K562 (cell line): ENCODE data around the gene ADGRG4. TPM values are rescaled to one million over a fixed set of nuclear protein-coding genes. Genes with fewer than 3 reads are reported as not detected.
A peak's percentile ranks its signal among the peaks of the same experiment; 100 is the strongest.

Experiments
- ATAC-seq: fragments of 200-7000 bp; cut with Tn5 transposase; 3 replicates; pipeline ENCODE4 v1.9.1; 2020; ENCODE audit warnings: moderate library complexity
- BruUV-seq: library from RNA; stranded (reverse); fragments of 400-500 nt; replicated peaks from 2 replicates; lab custom pipeline; 2021; lab: Mats Ljungman, UMichigan
- CTCF ChIA-PET: fragments of 300-600 bp; formaldehyde crosslinking; extraction: SDS; loops from one replicate; lab custom pipeline; 2021; ENCODE audit warnings: low intra/inter-chr PET ratio; lab: Yijun Ruan, JAX
- POLR2A ChIA-PET: fragments of 300-600, 350-650 bp; sonication (Branson Sonifier 250); formaldehyde crosslinking; extraction: SDS; loops from one replicate; lab custom pipeline; 2021; ENCODE audit warnings: antibody characterized with exemption, inconsistent platforms; lab: Yijun Ruan, JAX
- DNase-seq, 4 experiments: peaks; one replicate each; pipeline versions ENCODE4 v3.0.0 to v3.0.0-alpha.2; 2011 to 2018; ENCODE audit warnings: low spot score in 3 of 4, mixed read lengths in 3 of 4; ENCODE audit errors: extremely low read depth in 1 of 4
- FAIRE-seq: peaks from 2 replicates; lab custom pipeline; 2011; peaks lifted over from hg19 to GRCh38; lab: Jason Lieb, UNC
- H2AFZ ChIP-seq: 2 replicates; pipeline ENCODE4 v1.6.0; 2011; ENCODE audit warnings: low read depth, low read length, control low read depth, inconsistent platforms
- H3K27ac ChIP-seq: fragments of 200-600 bp; 3 replicates; pipeline ENCODE4 v1.8.0; 2011; ENCODE audit warnings: low read depth, mild to moderate bottlenecking, control low read depth, inconsistent platforms, low read length, moderate library complexity, mixed read lengths; ENCODE audit errors: extremely low read depth
- H3K27me3 ChIP-seq, 2 experiments: fragments of 300-600 bp in 1 of 2; 2 replicates in 1 of 2; 3 replicates in 1 of 2; pipeline versions ENCODE4 v1.6.0 to v1.8.0; 2011; ENCODE audit warnings: inconsistent platforms in 2 of 2, low read length in 2 of 2, mild to moderate bottlenecking in 1 of 2, mixed read lengths in 1 of 2, moderate library complexity in 1 of 2; ENCODE audit not compliant: control insufficient read depth in 2 of 2, insufficient read depth in 2 of 2
- H3K36me3 ChIP-seq: fragments of 300-600 bp; 3 replicates; pipeline ENCODE4 v1.8.0; 2011; ENCODE audit warnings: mild to moderate bottlenecking, low read length, inconsistent platforms; ENCODE audit not compliant: control insufficient read depth, insufficient read depth
- H3K4me1 ChIP-seq, 2 experiments: fragments of 200-600 bp in 1 of 2; replicated peaks in 1 of 2; 2 replicates in 1 of 2; 3 replicates in 1 of 2; pipeline versions ENCODE4 v1.5.1 to v1.8.0; 2011; ENCODE audit warnings: inconsistent platforms in 2 of 2, low read length in 2 of 2, mild to moderate bottlenecking in 1 of 2, mixed read lengths in 1 of 2, moderate library complexity in 1 of 2; ENCODE audit not compliant: control insufficient read depth in 2 of 2, insufficient read depth in 2 of 2
- H3K4me2 ChIP-seq: 2 replicates; pipeline ENCODE4 v1.6.1; 2011; ENCODE audit warnings: low read length, control low read depth, inconsistent platforms, mixed read lengths; ENCODE audit not compliant: insufficient read depth
- H3K4me3 ChIP-seq: fragments of 200-600 bp; sonication (generic), shearing (Covaris generic); 2 replicates; pipeline ENCODE4 v1.5.1; 2016; ENCODE audit warnings: control low read depth, inconsistent platforms
- H3K79me2 ChIP-seq: fragments of 200-600 bp; 3 replicates; pipeline ENCODE4 v1.8.0; 2011; ENCODE audit warnings: low read length, inconsistent platforms; ENCODE audit not compliant: control insufficient read depth, insufficient read depth
- H3K9ac ChIP-seq, 2 experiments: 2 replicates each; pipeline versions ENCODE4 v1.6.0 to v1.6.1; 2011; ENCODE audit warnings: low read depth in 2 of 2, low read length in 2 of 2, control low read depth in 1 of 2, inconsistent platforms in 1 of 2, mild to moderate bottlenecking in 1 of 2, mixed read lengths in 1 of 2; ENCODE audit not compliant: insufficient read depth in 1 of 2
- H3K9me1 ChIP-seq: one replicate; pipeline ENCODE4 v1.6.0; 2011; ENCODE audit warnings: inconsistent platforms, mild to moderate bottlenecking, low read length, moderate library complexity; ENCODE audit not compliant: control insufficient read depth, insufficient read depth
- H3K9me3 ChIP-seq: replicated peaks from 2 replicates; pipeline ENCODE4 v1.5.1; 2011; ENCODE audit warnings: low read depth, low read length, inconsistent platforms; ENCODE audit not compliant: control insufficient read depth, insufficient read depth
- H4K20me1 ChIP-seq: replicated peaks from 2 replicates; pipeline ENCODE4 v1.6.1; 2011; ENCODE audit warnings: low read length, inconsistent platforms, mixed read lengths; ENCODE audit not compliant: control insufficient read depth, insufficient read depth
- CCNT2 ChIP-seq: IDR thresholded peaks from 2 replicates; pipeline ENCODE4 v1.6.1; 2011; ENCODE audit warnings: borderline replicate concordance, low read depth, mild to moderate bottlenecking, moderate library complexity, mixed read lengths, low read length; ENCODE audit not compliant: insufficient read length; ENCODE audit errors: extremely low read depth
- CTCF ChIP-seq, 3 experiments: IDR thresholded peaks in 2 of 3; conservative IDR thresholded peaks in 1 of 3; 2 replicates each; pipeline ENCODE4 v1.5.1; 2011 to 2012; ENCODE audit warnings: low read length in 3 of 3, mild to moderate bottlenecking in 3 of 3, control low read depth in 2 of 3, improper control_type of control experiment in 1 of 3, inconsistent platforms in 1 of 3, low read depth in 1 of 3, mixed read lengths in 1 of 3, moderate library complexity in 1 of 3; ENCODE audit not compliant: insufficient read depth in 2 of 3
- FOXM1 ChIP-seq, 2 experiments: fragments of 450-650 bp in 1 of 2; sonication (generic) in 1 of 2; formaldehyde crosslinking in 1 of 2; IDR thresholded peaks; 2 replicates each; pipeline versions ENCODE4 v1.6.1 to v1.9.0; 2017 to 2022; ENCODE audit warnings: low read depth in 2 of 2, mild to moderate bottlenecking in 2 of 2, missing genetic modification reagents in 1 of 2, moderate library complexity in 1 of 2
- SPI1 ChIP-seq: IDR thresholded peaks from 2 replicates; pipeline ENCODE4 v1.6.1; 2011; ENCODE audit warnings: low read depth, low read length, control low read depth, borderline replicate concordance
- YY1 ChIP-seq, 3 experiments: IDR thresholded peaks; 2 replicates each; pipeline ENCODE4 v1.6.1; 2011; ENCODE audit warnings: low read length in 2 of 3, mild to moderate bottlenecking in 2 of 3, moderate library complexity in 2 of 3, borderline replicate concordance in 1 of 3, control low read depth in 1 of 3, low read depth in 1 of 3; ENCODE audit not compliant: insufficient read depth in 3 of 3, insufficient replicate concordance in 2 of 3, control insufficient read depth in 1 of 3, insufficient read length in 1 of 3; ENCODE audit errors: extremely low read depth in 1 of 3
- WGBS: fragments of 100-300 bp; shearing (Covaris generic); methylation state at CpG from one replicate; pipeline ENCODE4 v1.1.6; 2016; ENCODE audit warnings: low coverage, mixed read lengths; ENCODE audit not compliant: insufficient coverage; ENCODE audit errors: missing lambda C conversion rate; 5-methylcytosine and 5-hydroxymethylcytosine counted together
- in situ Hi-C: fragments of 300-500 bp; cut with MboI; formaldehyde crosslinking; loops from 4 replicates; pipeline ENCODE4 v1.15.0; 2018; ENCODE audit warnings: inconsistent platforms, mixed read lengths
- intact Hi-C: fragments of 100-400 bp; cut with micrococcal nuclease; formaldehyde crosslinking; loops from 2 replicates; pipeline ENCODE4 v1.14.2; 2022
- polyA plus RNA-seq, 8 experiments: library from polyadenylated mRNA; depleted of rRNA in 4 of 8; stranded (reverse) in 5 of 8; unstranded in 3 of 8; fragments of >200 nt; fragmentation: Nextera tagmentation in 2 of 8; fragmentation: Illumina TruSeq in 1 of 8; extraction: Ambion mirVana in 2 of 8; extraction: Trizol in 1 of 8; gene quantifications; 2 replicates each; pipeline versions ENCODE4 v1.2.1 to v1.2.3, GENCODE V29; 2011 to 2014; ENCODE audit warnings: inconsistent platforms in 1 of 8, missing spikeins in 1 of 8
- total RNA-seq, 7 experiments: library from RNA; depleted of rRNA in 6 of 7; stranded (reverse); fragments of >200 nt in 6 of 7; fragmentation: Illumina TruSeq in 2 of 7; extraction: Trizol in 2 of 7; gene quantifications; 2 replicates each; pipeline versions ENCODE4 v1.2.1 to v1.2.3, GENCODE V29; 2011 to 2021; ENCODE audit warnings: low replicate concordance in 1 of 7

ADGRG4 gene
- total and polyA plus RNA-seq, 9 of the 15 experiments (the other 6 are each of a cell fraction or from before 2014, with no cell fraction given) = not detected

- intact Hi-C loops = loop anchor here (10.0 kb wide), 1 partner anchor 224 kb away; the partner anchor contains the start of gene HTATSF1
- in situ Hi-C loops = no loop called here
- TF ChIP-seq SPI1 = peak; percentile 94
- no peak for TF ChIP-seq FOXM1 (IDR thresholded peaks at IDR 0.05; ENCODE audit: low read depth)
- TF ChIP-seq FOXM1 (CRISPR knock-in tag; IDR thresholded peaks at IDR 0.05; ENCODE audit: low read depth) = no peak
- no peaks in the 10 kb centered on the region for H3K9me3 ChIP-seq
- no TSS peak for BruUV-seq
- ChIA-PET CTCF (no interaction called here), POLR2A (no interaction called here)
- H3K27me3 ChIP-seq = peaks cover 0 to 4% of the 10 kb centered on the region in 2 experiments; a peak in 1 of 5 replicates
- H3K9me1 ChIP-seq = no peaks in the 10 kb centered on the region
- H3K36me3 ChIP-seq = no peaks in the 10 kb centered on the region
- H4K20me1 ChIP-seq = no peaks in the 10 kb centered on the region
- H3K9ac ChIP-seq = no peak overlapping the region
- H3K4me1 ChIP-seq = no peaks in the 10 kb centered on the region
- no peaks in the 10 kb centered on the region for H3K79me2 ChIP-seq
- no peak overlapping the region for H3K27ac ChIP-seq
- no peak overlapping the region for H3K4me2 ChIP-seq
- no peak overlapping the region for H3K4me3 ChIP-seq
- 86% methylated on average over 1 of the region's 1 CpG for WGBS
- ATAC-seq (no peak), DNase-seq (no peak), FAIRE-seq (no peak)
- no peak overlapping the region for H2AFZ ChIP-seq
Observed at GRCh38 chrX:136271300-136271699, 29.5 kb upstream of the ADGRG4 start.

- Histone ChIP-seq H3K9me1 (no peaks in the 10 kb centered on the region), H3K4me1 (no peaks in the 10 kb centered on the region), H2AFZ (no peak overlapping the region), H3K79me2 (no peaks in the 10 kb centered on the region), H3K36me3 (no peaks in the 10 kb centered on the region), H3K4me2 (no peak overlapping the region), H3K9ac (no peak overlapping the region), H3K9me3 (no peaks in the 10 kb centered on the region), H3K27me3 (peaks cover 0 to 4% of the 10 kb centered on the region in 2 experiments; a peak in 1 of 5 replicates), H3K4me3 (no peak overlapping the region), H4K20me1 (no peaks in the 10 kb centered on the region), H3K27ac (no peak overlapping the region)
- ChIA-PET POLR2A (interaction anchor here (0.6 kb wide), 1 partner anchor 137 kb away, joined by 3 read pairs; no protein-coding TSS in a partner anchor), CTCF (no interaction called here)
- DNase-seq = peak in 1 of 4 experiments; percentile 11
- 0% methylated on average over 1 of the region's 1 CpG for WGBS
- TF ChIP-seq CCNT2 (no peak), YY1 (IDR thresholded peaks at IDR 0.05; ENCODE audit: borderline replicate concordance in 1 of 3, control insufficient read depth in 1 of 3, extremely low read depth in 1 of 3, insufficient read depth in 3 of 3, insufficient read length in 1 of 3, insufficient replicate concordance in 2 of 3, low read depth in 1 of 3, low read length in 2 of 3) (no peak), CTCF (IDR thresholded peaks at IDR 0.05 in 2 of 3, conservative IDR thresholded peaks at IDR 0.05 in 1 of 3; ENCODE audit: insufficient read depth in 2 of 3, low read depth in 1 of 3, low read length in 3 of 3) (peak in 2 of 3 experiments; percentile 16 to 37; a peak in 2 of 6 replicates)
- intact Hi-C loops = loop anchor here (10.0 kb wide), 1 partner anchor 222 kb away; the partner anchor contains the start of gene HTATSF1
- in situ Hi-C loops = no loop called here
- FAIRE-seq = no peak
- peak; percentile 56; the same call in 1 of the 3 replicates for ATAC-seq
- BruUV-seq = no TSS peak
Observed at GRCh38 chrX:136272325-136272724, 28.4 kb upstream of the ADGRG4 start.
